GM12878 (cell line): ENCODE measurements around the gene FOSB.

Experiments
- NR2C2 ChIP-seq: IDR thresholded peaks from 2 replicates; pipeline ENCODE4 v1.6.1; 2011; ENCODE audit warnings: borderline replicate concordance, low read depth; ENCODE audit not compliant: control insufficient read depth, insufficient read length
- POLR2AphosphoS5 ChIP-seq: IDR thresholded peaks from 2 replicates; pipeline ENCODE4 v1.6.1; 2011; ENCODE audit warnings: mild to moderate bottlenecking, low read length, inconsistent platforms

GRCh38 chr19:45460807-45461347 is 6.9 kb upstream of the FOSB start:
- no peak for TF ChIP-seq NR2C2
- no peak for TF ChIP-seq POLR2AphosphoS5
